ENCODE data around the gene ELAVL3.

DNA sequence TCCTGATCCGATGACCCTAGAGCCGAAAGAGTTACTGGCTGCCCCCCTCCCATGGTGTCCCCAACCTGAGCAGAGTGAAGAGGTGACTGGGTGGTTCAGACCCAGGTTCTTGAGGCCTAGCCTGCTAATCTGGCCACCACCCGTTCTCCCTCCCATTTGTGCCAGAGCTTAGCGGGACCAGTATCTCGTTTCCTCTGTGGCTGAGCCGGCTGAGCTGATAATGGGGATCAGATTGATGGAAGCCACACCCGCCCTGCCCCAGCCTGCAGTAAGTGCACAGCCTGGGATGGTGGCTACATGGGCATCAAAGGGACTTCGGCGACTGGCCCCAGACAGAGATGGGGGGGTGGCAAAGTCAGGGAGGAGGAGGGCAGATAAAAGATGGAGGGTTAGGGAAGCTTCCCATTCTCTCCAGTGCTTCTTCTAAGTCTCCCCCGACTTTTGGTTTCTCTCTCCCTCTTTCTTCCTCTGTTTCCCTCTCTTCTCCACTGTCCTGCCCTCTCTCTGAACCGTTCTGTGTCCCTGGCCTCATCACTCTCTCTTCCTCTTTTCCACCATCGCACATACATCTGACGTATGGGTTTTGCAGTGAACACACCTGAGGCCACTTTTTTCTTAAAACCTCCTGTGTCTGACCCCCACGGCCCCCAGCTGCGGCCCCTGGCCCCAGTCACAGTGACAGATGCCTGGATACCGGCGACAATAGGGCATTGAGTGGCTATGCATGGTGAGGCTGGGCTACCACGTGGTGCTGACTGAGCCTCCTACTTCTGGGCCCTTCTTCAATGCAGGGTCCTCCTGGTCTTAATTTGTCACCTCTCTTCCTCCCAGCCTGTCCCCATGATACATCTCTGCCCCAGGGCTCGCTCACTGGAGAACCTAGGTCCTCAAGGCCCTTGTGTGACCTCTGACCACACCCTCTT lies 2.4 kb downstream of the ELAVL3 start:
- TF ChIP-seq CTCF (IDR thresholded peaks at IDR 0.05) (no peak), EP300 (IDR thresholded peaks at IDR 0.05) (no peak), POLR2A (IDR thresholded peaks at IDR 0.05) (no peak)

Data from upper lobe of left lung (tissue), 4 donors.